ENCODE results near the gene MAPK11. TPM values are rescaled to one million over a fixed set of nuclear protein-coding genes. Genes with fewer than 3 reads are reported as not detected.

The MAPK11 gene
- total and polyA plus RNA-seq, 5 experiments from 2014 or later = 0.13 to 1.2 (median 0.24) TPM

DNA sequence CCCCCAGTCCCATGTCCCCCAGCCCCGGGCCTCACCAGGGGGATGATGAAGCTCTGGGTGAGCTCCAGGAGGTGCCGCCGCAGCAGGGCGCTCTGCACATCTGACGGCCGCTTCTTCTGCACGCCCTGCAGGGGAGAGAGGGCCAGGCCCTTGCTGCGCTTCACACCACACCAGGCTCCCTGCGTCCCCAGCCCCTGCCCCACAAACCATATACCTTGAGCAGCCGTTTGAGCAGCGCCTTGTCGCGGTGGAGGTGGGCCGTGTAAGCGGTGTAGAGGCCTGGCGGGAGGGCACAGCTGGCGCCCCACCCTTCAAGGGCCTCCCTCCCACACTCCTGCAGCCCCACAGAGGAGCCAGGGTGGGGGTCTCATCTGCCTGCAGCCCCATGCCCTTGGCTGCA lies 43.4 kb upstream of the MAPK11 start:
- H3K4me1 Mint-ChIP-seq = peaks cover 15 to 26% (median 23%) of the 10 kb centered on the region in 4 donors
- peak overlapping the region; percentile 24 to 99 (median 90) for H3K4me3 Mint-ChIP-seq
- H3K27me3 Mint-ChIP-seq = peaks cover 0 to 1% (median 0%) of the 10 kb centered on the region in 5 donors
- ATAC-seq (no peak), DNase-seq (peak in 2 of 10 donors; percentile 11 to 60)
- POLR2A ChIA-PET = interaction anchor here (0.8 to 4.3 kb wide), 7 partner anchors 8 to 127 kb away, joined by 3 to 19 read pairs (median 4); partner anchors contain the start of genes DENND6B and TUBGCP6
- no peaks in the 10 kb centered on the region for H3K36me3 Mint-ChIP-seq
- H3K9me3 Mint-ChIP-seq = no peaks in the 10 kb centered on the region
- peak overlapping the region; percentile 40 to 97 (median 94) for H3K27ac Mint-ChIP-seq

DNA sequence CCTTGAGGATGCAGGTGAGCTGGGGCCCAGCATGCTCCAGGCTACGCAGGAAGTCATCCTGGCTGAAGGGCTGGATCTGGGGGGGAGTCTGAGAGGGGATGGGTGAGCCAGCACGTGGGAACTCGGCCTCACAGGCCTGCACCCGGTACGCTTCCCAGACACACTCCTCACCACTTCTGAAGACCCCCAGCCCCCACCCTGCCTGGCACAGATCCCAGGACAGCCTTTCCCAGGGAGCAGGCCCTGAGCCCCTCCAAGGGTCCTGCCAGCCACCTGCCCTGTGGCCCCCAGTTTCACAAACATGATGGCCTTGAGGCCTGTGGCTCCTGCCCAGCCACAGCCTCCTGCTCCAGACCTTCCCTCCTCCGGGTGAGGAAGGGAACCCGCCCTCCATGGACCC lies 42.8 kb upstream of the MAPK11 start:
- peak in 2 of 10 donors; percentile 3 to 43 for DNase-seq
- peaks cover 15 to 28% (median 25%) of the 10 kb centered on the region in 4 donors for H3K4me1 Mint-ChIP-seq
- no peak for ATAC-seq
- no peaks in the 10 kb centered on the region for H3K9me3 Mint-ChIP-seq
- POLR2A ChIA-PET = interaction anchor here (0.8 to 4.3 kb wide), 7 partner anchors 10 to 126 kb away, joined by 3 to 19 read pairs (median 4); partner anchors contain the start of genes DENND6B and TUBGCP6
- peak overlapping the region in 1 of 10 donors; percentile 8 for H3K4me3 Mint-ChIP-seq
- H3K27ac Mint-ChIP-seq = peak overlapping the region in 3 of 10 donors; percentile 43 to 94 (median 82)
- H3K27me3 Mint-ChIP-seq = peaks cover 0 to 1% (median 0%) of the 10 kb centered on the region in 5 donors
- H3K36me3 Mint-ChIP-seq = no peaks in the 10 kb centered on the region

DNA sequence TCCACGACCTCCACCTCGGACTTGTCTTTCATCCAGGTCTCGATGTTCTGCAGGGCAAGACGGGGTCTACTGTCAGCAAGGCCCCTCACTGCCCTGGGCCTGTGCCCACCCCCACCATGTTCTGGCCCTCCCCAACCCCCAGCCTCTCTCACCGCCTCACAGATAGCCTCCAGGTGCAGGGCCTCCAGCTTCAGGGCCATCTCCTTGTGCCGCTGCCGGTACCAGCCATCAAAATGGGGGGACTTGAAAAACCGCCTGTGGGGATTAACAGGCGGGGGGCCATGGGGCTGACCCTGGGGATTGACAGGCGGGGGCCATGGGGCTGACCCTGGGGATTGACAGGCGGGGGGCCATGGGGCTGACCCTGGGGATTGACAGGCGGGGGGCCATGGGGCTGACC lies 42.2 kb upstream of the MAPK11 start:
- Mint-ChIP-seq H3K27ac (peak overlapping the region in 1 of 10 donors; percentile 43), H3K4me3 (no peak overlapping the region), H3K36me3 (no peaks in the 10 kb centered on the region), H3K4me1 (peaks cover 15 to 28% (median 25%) of the 10 kb centered on the region in 4 donors), H3K27me3 (peaks cover 0 to 1% (median 0%) of the 10 kb centered on the region in 5 donors), H3K9me3 (no peaks in the 10 kb centered on the region)
- ATAC-seq (no peak), DNase-seq (peak in 1 of 10 donors; percentile 34)
- POLR2A ChIA-PET = interaction anchor here (0.8 to 1.4 kb wide), 2 partner anchors 9 to 14 kb away, joined by 3 to 4 read pairs; no protein-coding TSS in a partner anchor

DNA sequence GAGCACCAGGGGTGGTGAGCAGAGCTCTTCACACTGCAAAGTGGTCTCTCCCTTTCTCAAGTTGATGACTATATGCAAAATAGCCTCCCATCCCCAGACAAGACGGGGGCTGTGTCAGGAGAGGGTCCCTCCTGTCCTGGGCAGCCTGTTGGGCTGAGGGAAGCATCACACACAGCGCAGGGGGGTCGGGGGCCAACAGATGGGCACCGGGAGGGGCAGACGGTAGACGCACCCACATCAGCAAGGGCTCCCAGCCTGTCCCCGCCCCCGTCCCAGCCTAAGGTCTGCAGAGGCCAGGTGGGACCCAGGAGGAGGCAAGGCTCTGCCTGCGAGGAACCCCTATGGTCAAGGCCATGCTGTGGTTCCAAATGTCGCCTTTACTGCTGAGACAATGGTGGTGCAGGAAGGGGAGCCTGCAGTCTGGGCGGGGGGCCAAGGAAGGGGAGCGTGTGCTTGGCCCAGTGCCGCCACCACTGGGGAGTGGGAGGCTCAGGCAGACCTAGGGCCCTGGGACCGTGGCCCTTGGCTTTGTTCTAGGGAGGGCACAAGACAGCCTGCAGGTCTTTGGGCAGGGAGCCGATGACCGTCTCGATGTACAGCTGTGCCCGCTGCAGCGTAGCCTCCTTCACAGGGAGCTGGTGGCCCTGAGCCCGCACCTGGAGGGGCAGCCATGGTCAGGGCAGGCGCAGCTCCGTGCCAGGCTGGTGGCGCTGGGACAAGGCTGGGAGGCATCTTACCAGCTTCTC lies 41.6 kb upstream of the MAPK11 start:
- Mint-ChIP-seq H3K36me3 (no peaks in the 10 kb centered on the region), H3K27ac (peak overlapping the region in 3 of 10 donors; percentile 43 to 85 (median 48)), H3K4me1 (peaks cover 15 to 28% (median 25%) of the 10 kb centered on the region in 4 donors), H3K4me3 (peak overlapping the region in 2 of 10 donors; percentile 14 to 31), H3K9me3 (no peaks in the 10 kb centered on the region), H3K27me3 (peaks cover 0 to 1% (median 0%) of the 10 kb centered on the region in 5 donors)
- DNase-seq (peak in 1 of 10 donors; percentile 18), ATAC-seq (no peak)
- POLR2A ChIA-PET = interaction anchor here (0.8 to 1.4 kb wide), 2 partner anchors 9 to 14 kb away, joined by 3 to 4 read pairs; no protein-coding TSS in a partner anchor

DNA sequence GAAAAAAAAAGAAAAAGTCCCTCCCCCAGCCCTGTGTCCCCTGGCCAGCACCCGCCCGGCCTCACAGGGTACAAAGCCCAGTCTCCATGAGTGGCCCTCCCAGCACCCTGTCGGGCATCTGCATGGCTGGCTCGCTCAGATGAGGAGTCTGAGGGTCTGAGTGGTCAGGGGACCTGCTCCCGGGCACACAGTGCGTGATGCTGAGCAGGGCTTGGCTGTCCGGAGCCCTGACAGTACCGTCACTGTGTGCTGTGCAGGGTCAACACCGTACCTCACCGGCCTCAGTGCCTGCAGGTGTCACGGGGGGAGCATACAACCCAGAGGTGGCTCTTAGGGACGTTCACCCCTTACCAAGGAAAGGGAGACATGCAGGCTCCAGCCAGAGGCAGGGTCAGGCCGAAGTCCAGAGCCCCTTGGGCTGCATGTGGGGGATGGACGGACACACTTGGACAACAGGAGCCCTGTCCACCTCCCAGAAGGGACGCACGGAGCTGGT lies 40.8 kb upstream of the MAPK11 start:
- H3K9me3 Mint-ChIP-seq = no peaks in the 10 kb centered on the region
- peaks cover 19 to 32% (median 29%) of the 10 kb centered on the region in 4 donors for H3K4me1 Mint-ChIP-seq
- H3K27ac Mint-ChIP-seq = peak overlapping the region in 1 of 10 donors; percentile 19
- H3K36me3 Mint-ChIP-seq = no peaks in the 10 kb centered on the region
- DNase-seq = no peak
- H3K27me3 Mint-ChIP-seq = peaks cover 1 to 5% (median 4%) of the 10 kb centered on the region in 5 donors
- POLR2A ChIA-PET = no interaction called here
- H3K4me3 Mint-ChIP-seq = no peak overlapping the region
- no peak for ATAC-seq

- peak overlapping the region in 1 of 10 donors; percentile 7 for H3K27ac Mint-ChIP-seq
- no peaks in the 10 kb centered on the region for H3K36me3 Mint-ChIP-seq
- DNase-seq (no peak), ATAC-seq (no peak)
- H3K9me3 Mint-ChIP-seq = no peaks in the 10 kb centered on the region
- POLR2A ChIA-PET = no interaction called here
- peaks cover 4 to 13% (median 6%) of the 10 kb centered on the region in 5 donors for H3K27me3 Mint-ChIP-seq
- peaks cover 18 to 29% (median 26%) of the 10 kb centered on the region in 4 donors for H3K4me1 Mint-ChIP-seq
- H3K4me3 Mint-ChIP-seq = no peak overlapping the region
Observed at GRCh38 chr22:50310031-50310722, 40.0 kb upstream of the MAPK11 start.

DNA sequence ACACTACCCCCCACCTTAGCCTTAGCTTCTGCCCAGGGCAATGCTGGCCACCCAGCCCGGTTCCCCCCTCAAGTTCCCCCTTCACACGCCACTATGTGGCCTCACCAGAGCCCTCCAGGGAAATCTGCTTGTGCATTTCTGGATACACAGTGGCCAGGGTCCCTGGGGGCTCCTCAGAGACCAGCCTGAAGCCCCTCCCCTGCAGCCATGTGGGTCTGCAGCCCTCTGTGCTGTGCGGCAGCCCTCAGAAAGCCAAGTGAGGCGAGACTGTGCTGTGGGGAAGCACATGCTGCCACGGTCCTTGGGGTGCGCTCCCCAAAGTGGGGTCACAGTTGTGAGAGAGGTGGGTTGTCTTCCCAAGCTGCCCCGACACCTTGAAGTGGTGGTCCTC lies 39.4 kb upstream of the MAPK11 start:
- Mint-ChIP-seq H3K9me3 (no peaks in the 10 kb centered on the region), H3K4me1 (peaks cover 17 to 24% (median 22%) of the 10 kb centered on the region in 4 donors), H3K27ac (peak overlapping the region in 1 of 10 donors; percentile 11), H3K36me3 (no peaks in the 10 kb centered on the region), H3K4me3 (peak overlapping the region in 2 of 10 donors; percentile 7 to 11), H3K27me3 (peaks cover 4 to 14% (median 7%) of the 10 kb centered on the region in 5 donors)
- DNase-seq = no peak
- POLR2A ChIA-PET = interaction anchor here (1.3 kb wide), 1 partner anchor 16 kb away, joined by 3 read pairs; no protein-coding TSS in a partner anchor
- no peak for ATAC-seq

- no peak for DNase-seq
- Mint-ChIP-seq H3K27ac (peak overlapping the region in 4 of 10 donors; percentile 15 to 68 (median 34)), H3K4me3 (peak overlapping the region in 9 of 10 donors; percentile 38 to 79 (median 60)), H3K4me1 (peaks cover 13 to 23% (median 17%) of the 10 kb centered on the region in 4 donors), H3K36me3 (no peaks in the 10 kb centered on the region), H3K27me3 (peaks cover 4 to 14% (median 7%) of the 10 kb centered on the region in 5 donors), H3K9me3 (peaks cover 0 to 1% (median 0%) of the 10 kb centered on the region in 9 donors)
- no peak for ATAC-seq
- POLR2A ChIA-PET = interaction anchor here (1.3 kb wide), 1 partner anchor 16 kb away, joined by 3 read pairs; no protein-coding TSS in a partner anchor
Observed at GRCh38 chr22:50308986-50309600, 38.9 kb upstream of the MAPK11 start.

DNA sequence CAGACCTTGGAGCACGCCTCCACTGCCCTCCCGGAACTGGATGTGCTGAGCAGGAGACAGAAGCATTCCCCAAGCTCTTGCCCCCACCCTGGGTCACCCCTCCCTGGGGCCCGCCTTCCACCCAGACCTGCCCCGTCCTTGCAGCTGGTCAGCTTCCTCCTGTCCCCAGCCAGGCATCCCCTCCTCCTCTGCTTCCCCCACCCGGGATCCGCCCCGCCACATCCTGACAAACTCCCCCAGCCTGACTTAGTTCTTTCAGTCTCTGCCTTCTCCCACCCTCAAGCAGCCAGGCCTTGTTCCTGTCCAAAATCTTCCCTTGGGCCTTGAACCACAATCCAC lies 38.4 kb upstream of the MAPK11 start:
- H3K36me3 Mint-ChIP-seq = no peaks in the 10 kb centered on the region
- H3K9me3 Mint-ChIP-seq = peaks cover 0 to 1% (median 0%) of the 10 kb centered on the region in 9 donors
- DNase-seq (no peak), ATAC-seq (no peak)
- H3K4me3 Mint-ChIP-seq = peak overlapping the region; percentile 29 to 79 (median 60)
- H3K27ac Mint-ChIP-seq = peak overlapping the region in 5 of 10 donors; percentile 27 to 68 (median 35)
- H3K27me3 Mint-ChIP-seq = peaks cover 4 to 14% (median 7%) of the 10 kb centered on the region in 5 donors
- H3K4me1 Mint-ChIP-seq = peaks cover 10 to 21% (median 12%) of the 10 kb centered on the region in 4 donors
- POLR2A ChIA-PET = interaction anchor here (1.3 kb wide), 1 partner anchor 15 kb away, joined by 3 read pairs; no protein-coding TSS in a partner anchor

DNA sequence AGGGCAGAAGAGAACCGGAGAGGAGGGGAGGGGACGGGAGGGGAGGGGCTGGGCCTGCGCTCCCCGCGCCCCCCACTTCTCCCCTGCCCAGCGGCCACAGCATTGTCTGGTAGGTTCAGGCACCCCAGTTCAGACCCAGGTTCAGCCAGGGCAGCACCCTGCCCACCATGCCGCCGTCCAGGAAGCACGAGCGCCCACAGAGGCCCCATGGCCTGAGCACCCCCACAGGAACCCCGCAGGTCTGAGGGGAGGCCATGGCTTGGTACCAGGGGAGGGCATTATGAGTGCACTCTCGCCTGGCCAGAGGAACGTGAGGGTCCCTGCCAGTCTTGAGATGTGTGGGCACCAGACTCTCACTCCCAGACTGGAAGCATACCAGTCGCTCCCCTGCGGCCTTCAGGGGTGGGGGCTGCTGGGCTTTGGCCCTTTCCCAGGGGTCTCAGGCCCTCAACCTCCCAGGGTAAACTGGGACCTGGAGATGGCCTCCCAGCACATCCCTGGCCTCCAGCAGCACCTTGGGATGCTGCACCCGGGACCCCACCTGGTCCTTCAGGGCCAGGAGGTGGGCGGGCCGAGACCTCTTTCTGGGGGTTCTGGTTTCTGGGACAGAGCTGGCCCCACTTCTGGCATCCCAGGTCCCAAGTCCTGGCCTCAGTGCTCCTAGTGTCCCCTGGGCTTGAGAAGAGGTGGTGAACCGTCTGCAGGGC lies 37.9 kb upstream of the MAPK11 start:
- H3K4me3 Mint-ChIP-seq = peak overlapping the region in 8 of 10 donors; percentile 24 to 70 (median 46)
- ATAC-seq (no peak), DNase-seq (no peak)
- H3K36me3 Mint-ChIP-seq = no peaks in the 10 kb centered on the region
- H3K27ac Mint-ChIP-seq = peak overlapping the region in 3 of 10 donors; percentile 27 to 56 (median 34)
- POLR2A ChIA-PET = interaction anchor here (2.2 to 2.7 kb wide), 2 partner anchors 11 to 15 kb away, joined by 8 to 15 read pairs; no protein-coding TSS in a partner anchor
- H3K27me3 Mint-ChIP-seq = peaks cover 4 to 17% (median 7%) of the 10 kb centered on the region in 5 donors
- peaks cover 9 to 21% (median 13%) of the 10 kb centered on the region in 4 donors for H3K4me1 Mint-ChIP-seq
- peaks cover 0 to 1% (median 0%) of the 10 kb centered on the region in 9 donors for H3K9me3 Mint-ChIP-seq

Data from naive thymus-derived CD8-positive, alpha-beta T cell (primary cell).